Upper lobe of right lung (tissue), 1 donor: ENCODE data around the gene CCDC8. TPM values are rescaled to one million over a fixed set of nuclear protein-coding genes. Genes with fewer than 3 reads are reported as not detected.
A peak's percentile ranks its signal among the peaks of the same experiment; 100 is the strongest.
"Not testable (repeated sequence)": the region's sequence is repeated elsewhere in the genome, so short reads cannot be mapped to it uniquely, and the experiment has no call there.

Experiments used
- ATAC-seq: fragments of 200-7000 bp; cut with Tn5 transposase; one replicate; pipeline ENCODE4 v1.9.1; 2020; ENCODE audit warnings: mild to moderate bottlenecking, moderate library complexity
- DNase-seq: peaks from one replicate; pipeline ENCODE4 v3.0.0-alpha.2; 2020
- H3K27ac ChIP-seq: fragments of 200-600 bp; one replicate; pipeline ENCODE4 v1.8.0; 2022
- H3K27me3 ChIP-seq: fragments of 200-600 bp; one replicate; pipeline ENCODE4 v1.8.0; 2022; ENCODE audit warnings: mild to moderate bottlenecking
- H3K36me3 ChIP-seq: fragments of 200-600 bp; one replicate; pipeline ENCODE4 v1.8.0; 2022
- H3K4me1 ChIP-seq: fragments of 200-600 bp; one replicate; pipeline ENCODE4 v1.8.0; 2022
- H3K4me3 ChIP-seq: fragments of 200-600 bp; one replicate; pipeline ENCODE4 v1.8.0; 2022; ENCODE audit warnings: mild to moderate bottlenecking
- H3K9me3 ChIP-seq: fragments of 200-600 bp; one replicate; pipeline ENCODE4 v1.8.0; 2022
- CTCF ChIP-seq: fragments of 200-600 bp; IDR thresholded peaks from one replicate; pipeline ENCODE4 v1.8.0; 2022; ENCODE audit warnings: antibody characterized with exemption
- intact Hi-C: fragments of 100-400 bp; cut with DNase I; formaldehyde crosslinking; loops from one replicate; pipeline ENCODE4 v1.11.0; 2022
- total RNA-seq: library from RNA; stranded (reverse); fragmentation: NEBNext Ultra II Directional; extraction: Animal tissue kit (Norgen Biotek cat#: 25700); gene quantifications from one replicate; pipeline ENCODE4 v1.2.1, GENCODE V29; 2021
- donor health status: DM: no; HTN: yes; CAD: no; lungs with severe emphysema.

The CCDC8 gene
- total RNA-seq, 1 donor from 2014 or later, result 8.9 TPM

DNA sequence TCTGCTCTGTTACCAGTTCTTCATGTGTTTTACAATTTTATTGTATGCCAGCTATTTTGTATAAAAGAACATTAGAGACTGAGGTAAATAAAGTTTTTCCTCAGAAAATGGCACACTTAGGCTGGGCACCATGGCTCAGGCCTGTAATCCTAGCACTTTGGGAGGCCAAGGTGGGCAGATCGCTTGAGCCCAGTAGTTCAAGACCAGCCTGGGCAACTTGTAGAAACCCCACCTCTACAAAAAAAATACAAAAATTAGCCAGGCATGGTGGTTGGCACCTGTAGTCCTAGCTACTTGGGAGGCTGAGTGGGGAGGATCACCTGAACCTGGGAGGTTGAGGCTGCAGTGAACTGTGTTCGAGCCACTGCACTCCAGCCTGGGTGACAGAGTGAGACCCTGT is 32.0 kb downstream of the CCDC8 start:
- no peak overlapping the region for H3K27ac ChIP-seq
- no peak overlapping the region for H3K4me3 ChIP-seq
- peaks cover 61% of the 10 kb centered on the region for H3K36me3 ChIP-seq
- ATAC-seq (no peak), DNase-seq (peak; percentile 16)
- H3K27me3 ChIP-seq, result no peaks in the 10 kb centered on the region
- no peaks in the 10 kb centered on the region for H3K4me1 ChIP-seq
- intact Hi-C loops, result no loop called here
- no peak for TF ChIP-seq CTCF
- no peaks in the 10 kb centered on the region for H3K9me3 ChIP-seq

- H3K4me1 ChIP-seq, result no peaks in the 10 kb centered on the region
- TF ChIP-seq CTCF, result no peak
- no peaks in the 10 kb centered on the region for H3K9me3 ChIP-seq
- no peaks in the 10 kb centered on the region for H3K27me3 ChIP-seq
- H3K36me3 ChIP-seq, result peaks cover 68% of the 10 kb centered on the region
- H3K4me3 ChIP-seq, result no peak overlapping the region
- intact Hi-C loops, result no loop called here
- ATAC-seq (no peak), DNase-seq (no peak)
- H3K27ac ChIP-seq, result no peak overlapping the region
These were observed 32.7 kb downstream of the CCDC8 start for GRCh38 chr19:46380690-46381089.

DNA sequence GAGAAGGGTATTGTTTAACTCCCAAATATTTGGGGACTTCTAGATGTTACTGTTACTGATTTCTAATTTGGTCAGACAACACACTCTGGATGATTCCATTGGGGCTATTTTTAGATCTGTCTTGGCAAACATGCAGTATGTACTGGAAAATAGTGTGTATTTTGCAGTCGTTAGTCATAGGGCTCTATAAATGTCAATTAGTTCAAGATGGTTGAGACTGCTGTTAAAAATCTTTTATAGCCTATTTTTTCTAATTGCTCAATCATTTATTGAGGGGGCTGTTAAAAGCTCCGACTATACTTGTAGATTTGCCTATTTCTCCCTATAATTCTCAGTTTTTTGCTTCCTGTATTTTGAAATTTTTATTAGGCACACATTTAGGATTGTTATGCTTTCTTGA is 35.1 kb downstream of the CCDC8 start:
- DNase-seq (no peak), ATAC-seq (no peak)
- Histone ChIP-seq H3K4me3 (no peak overlapping the region), H3K36me3 (peaks cover 62% of the 10 kb centered on the region), H3K4me1 (peaks cover 15% of the 10 kb centered on the region), H3K27me3 (no peaks in the 10 kb centered on the region), H3K27ac (no peak overlapping the region), H3K9me3 (no peaks in the 10 kb centered on the region)
- intact Hi-C loops, result no loop called here
- no peak for TF ChIP-seq CTCF

DNA sequence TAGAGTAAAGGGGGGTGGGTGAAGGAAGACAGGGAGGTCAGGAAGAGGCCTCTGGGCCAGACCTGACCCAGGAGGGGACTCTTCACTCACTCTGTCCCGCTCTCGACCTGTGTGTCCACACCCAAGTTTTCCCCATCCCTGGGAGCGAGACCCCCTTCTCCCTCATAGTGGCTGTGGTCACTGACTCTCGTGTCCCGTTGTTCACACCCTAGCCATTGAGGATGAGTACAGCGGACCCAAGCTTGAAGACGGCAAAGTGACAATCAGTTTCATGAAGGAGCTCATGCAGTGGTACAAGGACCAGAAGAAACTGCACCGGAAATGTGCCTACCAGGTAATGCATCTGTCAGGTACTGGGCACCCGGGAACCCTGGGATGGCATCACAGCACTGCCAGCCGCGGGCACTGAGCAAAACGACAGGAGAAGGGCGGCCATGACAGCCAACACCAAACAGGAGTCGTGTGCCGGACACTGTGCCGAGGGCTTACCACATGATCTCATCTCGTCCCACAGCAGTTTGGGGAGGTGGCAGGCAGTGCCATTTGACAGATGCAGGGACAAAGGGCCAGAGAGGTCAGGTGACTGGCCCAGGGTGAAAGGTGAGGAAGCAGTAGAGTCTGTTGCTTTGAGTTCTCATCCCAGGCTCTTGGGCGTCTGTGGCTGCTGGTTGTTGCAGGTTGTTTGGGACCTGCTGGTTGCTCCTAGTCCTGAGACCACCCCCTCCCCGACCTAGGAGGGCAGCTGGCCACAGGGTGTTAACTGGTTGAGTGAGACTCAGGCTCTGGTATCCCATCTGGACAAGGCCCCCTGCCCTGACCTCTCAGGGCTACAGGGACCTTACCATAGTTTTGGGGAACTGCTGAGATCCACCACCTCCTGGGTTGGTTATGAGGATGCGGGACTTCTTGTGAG is 36.9 kb downstream of the CCDC8 start:
- ATAC-seq, result no peak
- Histone ChIP-seq H3K9me3 (no peaks in the 10 kb centered on the region), H3K4me3 (no peak overlapping the region), H3K36me3 (peaks cover 46% of the 10 kb centered on the region), H3K4me1 (peaks cover 22% of the 10 kb centered on the region), H3K27ac (no peak overlapping the region), H3K27me3 (no peaks in the 10 kb centered on the region)
- intact Hi-C loops, result no loop called here
- TF ChIP-seq CTCF, result no peak
- peak; percentile 52 for DNase-seq

GRCh38 chr19:46375476-46376067 is 37.8 kb downstream of the CCDC8 start:
- H3K27ac ChIP-seq, ATAC-seq, H3K4me3 ChIP-seq, intact Hi-C loops, H3K27me3 ChIP-seq, H3K9me3 ChIP-seq: not testable (repeated sequence)
- Histone ChIP-seq H3K36me3 (peaks cover 41% of the 10 kb centered on the region), H3K4me1 (peaks cover 22% of the 10 kb centered on the region)
- peak; percentile 42 for DNase-seq
